ENCODE data around the gene TMEM179.

DNA sequence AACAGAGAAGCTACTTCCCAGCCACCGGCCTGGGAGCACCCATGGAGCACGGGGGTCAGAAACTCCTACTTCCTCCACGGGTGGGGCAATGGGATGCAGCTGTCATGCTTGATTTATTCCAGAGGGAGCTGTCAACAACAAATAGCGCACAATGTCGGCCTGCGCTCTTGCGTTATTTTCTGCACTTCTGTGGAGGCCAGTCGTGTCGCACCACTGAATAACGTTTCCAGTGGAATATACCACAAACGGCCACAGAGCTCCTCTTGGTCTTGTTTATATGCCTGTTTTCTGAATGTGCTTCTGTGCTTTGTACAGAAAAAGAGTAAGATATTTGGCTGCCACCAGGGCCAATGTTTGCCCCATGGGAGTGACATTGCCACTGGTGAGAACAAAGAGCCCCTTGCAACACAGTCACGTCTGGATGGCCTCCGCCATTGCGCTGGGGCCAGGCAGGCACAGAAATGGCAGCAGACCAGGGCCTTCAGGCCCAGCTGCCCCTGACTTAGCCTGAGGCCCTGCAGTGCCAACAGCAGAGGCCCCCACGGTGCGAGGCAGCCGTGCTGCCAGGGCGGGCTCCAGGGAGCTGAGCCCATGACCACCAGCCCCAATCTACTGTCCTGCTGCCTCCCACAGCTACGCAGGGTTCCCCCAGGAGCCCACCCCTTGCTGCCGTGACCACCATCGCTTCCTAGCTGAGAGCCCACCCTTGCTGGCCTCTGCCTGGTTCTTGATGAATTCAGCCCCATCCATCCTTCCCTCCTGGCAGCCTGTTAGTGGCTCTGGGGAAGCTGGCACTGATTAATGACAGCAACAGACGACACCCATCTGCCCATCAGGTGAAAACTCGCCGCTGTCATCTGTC, 28.9 kb upstream of the TMEM179 start:
- TF ChIP-seq JUN (IDR thresholded peaks at IDR 0.05; ENCODE audit: low read depth, low read length), result no peak
- TF ChIP-seq POLR2A (IDR thresholded peaks at IDR 0.05; ENCODE audit: control extremely low read depth in 1 of 2, low read depth in 2 of 2, low read length in 2 of 2), result no peak
- TF ChIP-seq, protein P1, sequence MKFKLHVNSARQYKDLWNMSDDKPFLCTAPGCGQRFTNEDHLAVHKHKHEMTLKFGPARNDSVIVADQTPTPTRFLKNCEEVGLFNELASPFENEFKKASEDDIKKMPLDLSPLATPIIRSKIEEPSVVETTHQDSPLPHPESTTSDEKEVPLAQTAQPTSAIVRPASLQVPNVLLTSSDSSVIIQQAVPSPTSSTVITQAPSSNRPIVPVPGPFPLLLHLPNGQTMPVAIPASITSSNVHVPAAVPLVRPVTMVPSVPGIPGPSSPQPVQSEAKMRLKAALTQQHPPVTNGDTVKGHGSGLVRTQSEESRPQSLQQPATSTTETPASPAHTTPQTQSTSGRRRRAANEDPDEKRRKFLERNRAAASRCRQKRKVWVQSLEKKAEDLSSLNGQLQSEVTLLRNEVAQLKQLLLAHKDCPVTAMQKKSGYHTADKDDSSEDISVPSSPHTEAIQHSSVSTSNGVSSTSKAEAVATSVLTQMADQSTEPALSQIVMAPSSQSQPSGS (IDR thresholded peaks at IDR 0.05; ENCODE audit: low read length), result no peak
- TF ChIP-seq, protein P2, sequence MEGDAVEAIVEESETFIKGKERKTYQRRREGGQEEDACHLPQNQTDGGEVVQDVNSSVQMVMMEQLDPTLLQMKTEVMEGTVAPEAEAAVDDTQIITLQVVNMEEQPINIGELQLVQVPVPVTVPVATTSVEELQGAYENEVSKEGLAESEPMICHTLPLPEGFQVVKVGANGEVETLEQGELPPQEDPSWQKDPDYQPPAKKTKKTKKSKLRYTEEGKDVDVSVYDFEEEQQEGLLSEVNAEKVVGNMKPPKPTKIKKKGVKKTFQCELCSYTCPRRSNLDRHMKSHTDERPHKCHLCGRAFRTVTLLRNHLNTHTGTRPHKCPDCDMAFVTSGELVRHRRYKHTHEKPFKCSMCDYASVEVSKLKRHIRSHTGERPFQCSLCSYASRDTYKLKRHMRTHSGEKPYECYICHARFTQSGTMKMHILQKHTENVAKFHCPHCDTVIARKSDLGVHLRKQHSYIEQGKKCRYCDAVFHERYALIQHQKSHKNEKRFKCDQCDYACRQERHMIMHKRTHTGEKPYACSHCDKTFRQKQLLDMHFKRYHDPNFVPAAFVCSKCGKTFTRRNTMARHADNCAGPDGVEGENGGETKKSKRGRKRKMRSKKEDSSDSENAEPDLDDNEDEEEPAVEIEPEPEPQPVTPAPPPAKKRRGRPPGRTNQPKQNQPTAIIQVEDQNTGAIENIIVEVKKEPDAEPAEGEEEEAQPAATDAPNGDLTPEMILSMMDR (IDR thresholded peaks at IDR 0.05; ENCODE audit: control extremely low read depth in 1 of 3, insufficient read depth in 1 of 3, low read depth in 1 of 3, low read length in 3 of 3), result no peak
- no peak for TF ChIP-seq KDM1A (IDR thresholded peaks at IDR 0.05; ENCODE audit: borderline replicate concordance, low read length)
- no peak for TF ChIP-seq SAP30 (IDR thresholded peaks at IDR 0.05; ENCODE audit: insufficient read depth, insufficient replicate concordance, low read length)
- no peak for TF ChIP-seq RAD21 (IDR thresholded peaks at IDR 0.05 in 1 of 2, conservative IDR thresholded peaks at IDR 0.05 in 1 of 2; ENCODE audit: low read depth in 2 of 2, low read length in 2 of 2)
- TF ChIP-seq SIRT6 (IDR thresholded peaks at IDR 0.05; ENCODE audit: low read length), result no peak
- TF ChIP-seq TAF1 (IDR thresholded peaks at IDR 0.05; ENCODE audit: low read depth, low read length), result no peak
- no peak for TF ChIP-seq EZH2 (IDR thresholded peaks at IDR 0.05; ENCODE audit: low read depth, low read length, severe bottlenecking)
- TF ChIP-seq SP1 (IDR thresholded peaks at IDR 0.05; ENCODE audit: low read depth, low read length), result no peak
- no peak for TF ChIP-seq POLR2AphosphoS5 (IDR thresholded peaks at IDR 0.05; ENCODE audit: low read depth, low read length)

Measured in H1 (cell line).